GM12864 (cell line): ENCODE measurements around the gene LAP3.
A peak's percentile ranks its signal among the peaks of the same experiment; 100 is the strongest.
"Not testable (repeated sequence)": the region's sequence is repeated elsewhere in the genome, so short reads cannot be mapped to it uniquely, and the experiment has no call there.

Experiments used
- DNase-seq: peaks from one replicate; pipeline ENCODE4 v3.0.0-alpha.2; 2011; ENCODE audit warnings: low read depth
- H3K4me3 ChIP-seq: 2 replicates; pipeline ENCODE4 v1.5.1; 2011; ENCODE audit warnings: mild to moderate bottlenecking, low read depth, low read length, control low read depth
- TF ChIP-seq, protein P1 (sequence below): IDR thresholded peaks from 2 replicates; pipeline ENCODE4 v1.5.1; 2011; ENCODE audit warnings: low read depth, mild to moderate bottlenecking, moderate library complexity, low read length, control low read depth, inconsistent platforms; ENCODE audit errors: missing control alignments

Gene LAP3

DNA sequence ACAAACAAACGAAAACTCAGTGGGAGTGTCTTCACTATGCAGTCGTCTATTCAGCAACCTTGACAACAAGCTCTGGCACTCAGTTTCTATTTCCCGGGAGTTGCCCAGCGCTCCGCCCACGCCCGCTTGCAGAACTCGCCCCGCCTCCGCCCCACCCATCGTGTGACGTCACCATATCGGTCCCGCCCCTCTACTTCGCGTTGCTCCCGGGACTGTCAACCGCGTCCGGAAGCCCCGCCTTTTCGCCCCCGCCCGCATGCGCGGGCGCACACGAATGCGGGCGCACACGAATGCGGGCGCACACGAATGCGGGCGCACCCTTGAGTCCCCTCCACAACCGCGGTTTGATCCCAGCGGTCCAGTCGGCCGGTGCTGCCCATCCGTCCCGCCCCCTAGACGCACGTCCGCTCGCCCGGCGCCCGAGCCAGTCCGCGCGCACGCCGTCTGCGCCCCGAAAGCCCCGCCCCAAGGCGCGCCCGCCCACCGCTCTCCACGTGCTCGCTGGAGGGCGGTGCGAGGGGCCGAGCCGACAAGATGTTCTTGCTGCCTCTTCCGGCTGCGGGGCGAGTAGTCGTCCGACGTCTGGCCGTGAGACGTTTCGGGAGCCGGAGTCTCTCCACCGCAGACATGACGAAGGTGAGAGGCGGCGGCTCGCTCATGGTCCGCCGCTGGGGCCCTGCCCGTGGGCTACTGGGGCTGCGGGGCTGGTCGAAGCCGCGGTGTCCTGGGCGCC lies at the start of gene LAP3:
LAP3 (plus strand) TSS at position 267 of the 733 bp plus-strand sequence; CDS start at position 535, 268 bp downstream.
- TF ChIP-seq, protein P1, sequence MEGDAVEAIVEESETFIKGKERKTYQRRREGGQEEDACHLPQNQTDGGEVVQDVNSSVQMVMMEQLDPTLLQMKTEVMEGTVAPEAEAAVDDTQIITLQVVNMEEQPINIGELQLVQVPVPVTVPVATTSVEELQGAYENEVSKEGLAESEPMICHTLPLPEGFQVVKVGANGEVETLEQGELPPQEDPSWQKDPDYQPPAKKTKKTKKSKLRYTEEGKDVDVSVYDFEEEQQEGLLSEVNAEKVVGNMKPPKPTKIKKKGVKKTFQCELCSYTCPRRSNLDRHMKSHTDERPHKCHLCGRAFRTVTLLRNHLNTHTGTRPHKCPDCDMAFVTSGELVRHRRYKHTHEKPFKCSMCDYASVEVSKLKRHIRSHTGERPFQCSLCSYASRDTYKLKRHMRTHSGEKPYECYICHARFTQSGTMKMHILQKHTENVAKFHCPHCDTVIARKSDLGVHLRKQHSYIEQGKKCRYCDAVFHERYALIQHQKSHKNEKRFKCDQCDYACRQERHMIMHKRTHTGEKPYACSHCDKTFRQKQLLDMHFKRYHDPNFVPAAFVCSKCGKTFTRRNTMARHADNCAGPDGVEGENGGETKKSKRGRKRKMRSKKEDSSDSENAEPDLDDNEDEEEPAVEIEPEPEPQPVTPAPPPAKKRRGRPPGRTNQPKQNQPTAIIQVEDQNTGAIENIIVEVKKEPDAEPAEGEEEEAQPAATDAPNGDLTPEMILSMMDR: no peak
- peak within 1 kb of the TSS; percentile 85 for H3K4me3 ChIP-seq
- DNase-seq: peak; percentile 96

DNA sequence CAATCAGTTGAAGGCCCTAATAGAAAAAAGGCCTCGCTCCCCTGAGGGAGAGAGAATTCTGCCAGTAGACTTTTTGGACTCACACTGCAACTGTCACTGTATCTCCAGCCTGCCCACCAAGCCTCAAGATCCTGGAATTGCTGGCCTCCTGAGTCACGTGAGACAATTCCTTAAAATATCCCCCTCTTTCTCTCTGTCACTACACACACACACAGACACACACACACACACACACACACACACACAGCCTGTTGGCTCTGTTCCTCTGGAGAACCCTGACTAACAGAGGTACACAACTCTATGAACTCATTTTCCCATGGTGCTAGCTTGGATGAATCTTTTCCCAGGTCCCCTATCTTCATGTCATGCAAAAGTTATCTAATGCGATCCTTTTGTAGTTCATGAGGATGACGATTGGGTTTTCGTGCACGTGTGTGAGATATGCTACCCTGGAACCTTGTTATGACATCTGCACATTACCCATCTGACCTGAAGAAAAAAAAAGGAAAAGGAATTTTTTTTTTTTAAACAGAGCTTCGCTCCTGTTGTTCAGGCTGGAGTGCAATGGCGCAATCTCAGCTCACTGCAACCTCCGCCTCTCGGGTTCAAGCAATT lies 48.3 kb upstream of the LAP3 start:
- no peak for DNase-seq
- H3K4me3 ChIP-seq: no peak overlapping the region
- TF ChIP-seq, protein P1: no peak

DNA sequence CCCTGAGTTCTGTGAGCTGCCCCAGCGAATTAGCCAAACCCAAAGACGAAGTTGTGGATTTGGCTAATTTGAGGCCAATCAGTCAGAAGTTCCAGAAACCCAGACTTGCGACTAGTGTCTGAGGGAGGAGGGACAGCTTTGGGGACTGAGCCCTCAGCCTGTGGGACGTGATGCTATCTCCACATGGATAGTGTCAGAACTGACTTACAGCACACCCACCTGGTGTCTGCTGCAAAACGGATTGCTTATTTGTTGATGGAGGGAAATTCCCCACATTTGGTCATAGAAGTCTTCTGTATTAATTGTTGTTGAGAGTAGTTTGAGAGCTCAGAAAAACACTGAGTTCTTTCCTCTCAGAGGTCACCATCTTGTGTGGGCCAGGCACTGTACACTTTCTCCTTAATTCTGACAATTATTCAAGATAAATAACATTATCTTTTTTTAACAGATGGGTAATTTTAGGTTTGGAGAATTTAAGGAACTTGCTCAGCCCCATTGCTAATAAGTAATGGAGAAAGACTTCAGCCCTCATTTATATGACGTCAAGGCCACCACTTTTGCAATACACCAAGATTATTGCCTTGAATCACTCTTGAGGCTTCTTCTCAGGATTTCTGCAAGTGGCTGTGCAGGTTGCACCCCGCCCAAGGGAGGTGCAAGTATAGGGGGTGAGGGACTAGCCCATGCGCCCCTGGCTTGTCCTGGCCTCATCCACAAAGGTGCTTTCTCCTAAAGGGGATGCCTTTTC lies 45.3 kb upstream of the LAP3 start:
- TF ChIP-seq, protein P1: no peak
- DNase-seq: no peak
- no peak overlapping the region for H3K4me3 ChIP-seq

DNA sequence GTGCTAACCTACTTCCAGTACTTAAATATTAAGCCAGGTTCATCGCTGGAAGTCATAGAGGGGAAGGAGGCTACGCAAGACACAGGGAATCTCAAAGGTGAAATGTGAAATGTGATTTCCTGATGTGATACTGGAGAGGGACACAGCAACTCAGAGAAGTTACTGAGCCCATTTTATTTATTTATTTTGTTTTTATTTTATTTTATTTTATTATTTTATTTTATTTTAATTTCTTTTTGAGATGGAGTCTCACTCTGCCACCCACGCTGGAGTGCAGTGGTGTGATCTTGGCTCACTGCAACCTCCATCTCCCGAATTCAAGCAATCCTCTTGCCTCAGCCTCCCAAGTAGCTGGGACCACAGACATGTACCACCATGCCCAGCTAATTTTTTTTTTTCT lies 42.3 kb upstream of the LAP3 start:
- DNase-seq: no peak
- no peak overlapping the region for H3K4me3 ChIP-seq
- TF ChIP-seq, protein P1: no peak

DNA sequence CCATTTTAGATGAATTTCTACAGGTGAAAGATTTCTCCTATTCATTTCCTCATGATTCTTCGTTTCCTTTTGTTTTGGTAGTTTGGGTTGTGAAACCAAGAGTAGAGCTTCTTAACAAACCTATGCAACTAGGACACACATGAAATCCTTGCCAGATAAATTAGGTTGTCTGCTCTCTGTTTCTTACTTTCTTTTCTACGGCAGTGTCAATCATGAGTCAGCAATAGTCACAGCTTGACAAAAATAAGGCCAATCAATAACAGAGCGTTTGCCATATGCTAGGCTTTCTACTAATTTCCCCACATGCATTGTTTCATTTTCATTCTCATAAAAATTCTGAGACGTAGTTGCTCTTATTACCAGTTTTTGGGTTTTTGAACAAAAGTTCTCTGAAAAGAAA lies 41.8 kb upstream of the LAP3 start:
- TF ChIP-seq, protein P1: no peak
- no peak overlapping the region for H3K4me3 ChIP-seq
- no peak for DNase-seq

DNA sequence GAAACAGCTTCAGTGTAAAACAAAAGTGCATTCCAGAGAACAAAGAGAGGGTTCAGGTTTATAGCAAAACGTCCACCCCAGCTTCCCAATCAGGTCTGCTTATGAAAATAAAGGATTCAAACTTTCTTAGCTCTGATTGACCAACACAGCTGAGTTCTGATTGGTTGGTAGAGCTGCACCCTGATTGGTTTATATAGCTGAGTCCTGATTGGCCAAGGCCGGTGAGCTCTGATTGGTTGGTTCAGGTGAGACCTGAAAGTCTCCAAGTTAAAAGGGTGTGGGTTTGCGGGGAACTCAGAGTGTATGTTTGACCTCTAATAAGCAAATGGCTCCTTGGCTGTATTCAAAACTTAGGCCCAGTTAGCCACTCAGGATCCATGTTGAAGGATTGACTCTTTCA lies 41.1 kb upstream of the LAP3 start:
- TF ChIP-seq, protein P1: no peak
- DNase-seq: no peak
- H3K4me3 ChIP-seq: no peak overlapping the region

DNA sequence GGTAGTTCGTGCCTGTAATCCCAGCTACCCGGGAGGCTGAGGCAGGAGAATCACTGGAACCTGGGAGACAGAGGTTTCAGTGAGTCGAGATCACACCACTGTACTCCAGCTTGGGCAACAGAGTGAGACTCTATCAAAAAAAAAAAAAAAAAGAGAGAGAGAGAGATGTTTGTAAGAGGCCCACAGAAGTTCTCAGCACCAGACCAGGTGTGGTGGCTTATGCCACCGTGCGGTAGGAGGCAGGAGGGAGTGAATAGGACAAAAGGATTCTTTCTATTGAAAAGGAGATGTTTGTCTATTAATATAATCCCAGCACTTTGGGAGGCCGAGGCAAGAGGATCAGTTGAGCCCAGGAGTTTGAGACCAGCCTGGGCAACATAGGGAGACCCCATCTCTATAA lies 39.9 kb upstream of the LAP3 start:
- DNase-seq, H3K4me3 ChIP-seq: not testable (repeated sequence)
